GM04503 (cell line): ENCODE data around the gene SMIM45.

Experiments used
- DNase-seq: peaks from one replicate; pipeline ENCODE4 v3.0.0-alpha.2; 2012; ENCODE audit warnings: low read depth

SMIM45 gene

DNA sequence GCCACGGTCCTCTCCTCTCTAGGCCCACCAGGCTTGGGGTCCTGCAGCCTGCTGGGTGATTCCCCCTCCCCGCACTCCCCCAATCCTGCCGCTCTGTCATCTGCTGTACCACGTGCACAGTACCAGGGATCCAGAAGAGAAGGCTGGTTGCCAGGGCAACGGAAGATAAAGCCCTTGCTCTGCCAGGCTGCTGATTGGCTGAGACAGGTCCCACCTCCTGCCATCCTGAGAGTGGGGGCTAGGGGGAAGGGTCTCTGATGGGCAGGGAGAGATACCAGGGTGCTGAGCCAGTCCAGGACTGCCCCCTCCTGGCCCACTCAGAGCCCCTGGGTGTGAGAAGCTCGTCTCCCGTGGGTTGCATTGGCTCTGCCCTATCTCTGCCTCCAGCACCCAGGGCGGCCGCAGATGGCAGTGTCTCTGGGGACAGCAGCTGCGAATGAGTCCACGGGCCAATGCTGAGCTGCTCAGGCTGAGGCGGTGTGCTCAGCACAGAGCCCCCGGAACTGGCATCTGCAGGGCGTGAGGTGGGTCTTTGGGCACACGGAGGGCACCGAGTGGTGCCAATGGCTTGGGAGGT, at the start of gene SMIM45:
Gene SMIM45, plus strand, starts transcription at position 253 of the 577 bp plus-strand sequence.
- no peak for DNase-seq

DNA sequence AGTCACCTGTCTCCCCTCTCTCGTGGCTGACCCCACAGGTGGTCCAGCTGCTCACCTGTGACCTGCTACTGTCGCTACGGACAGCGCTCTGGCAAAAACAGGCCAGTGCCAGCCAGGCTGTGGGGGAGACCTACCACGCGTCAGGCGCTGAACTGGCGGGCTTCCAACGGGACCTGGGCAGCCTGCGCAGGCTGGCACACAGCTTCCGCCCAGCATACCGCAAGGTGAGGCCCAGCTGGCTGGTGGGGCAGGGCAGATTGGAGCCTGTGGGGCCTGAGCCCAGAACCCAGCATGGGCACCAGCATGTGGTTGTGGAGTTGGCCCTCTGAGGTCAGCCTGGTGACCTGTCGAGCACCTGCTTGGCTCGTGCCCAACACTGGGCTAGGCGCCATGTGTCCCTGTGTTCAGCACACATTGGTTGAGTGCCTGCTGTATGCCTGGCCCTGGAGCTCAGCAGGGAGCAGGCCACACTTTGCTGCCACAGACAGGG, 49.0 kb upstream of the SMIM45 start:
- DNase-seq: no peak

DNA sequence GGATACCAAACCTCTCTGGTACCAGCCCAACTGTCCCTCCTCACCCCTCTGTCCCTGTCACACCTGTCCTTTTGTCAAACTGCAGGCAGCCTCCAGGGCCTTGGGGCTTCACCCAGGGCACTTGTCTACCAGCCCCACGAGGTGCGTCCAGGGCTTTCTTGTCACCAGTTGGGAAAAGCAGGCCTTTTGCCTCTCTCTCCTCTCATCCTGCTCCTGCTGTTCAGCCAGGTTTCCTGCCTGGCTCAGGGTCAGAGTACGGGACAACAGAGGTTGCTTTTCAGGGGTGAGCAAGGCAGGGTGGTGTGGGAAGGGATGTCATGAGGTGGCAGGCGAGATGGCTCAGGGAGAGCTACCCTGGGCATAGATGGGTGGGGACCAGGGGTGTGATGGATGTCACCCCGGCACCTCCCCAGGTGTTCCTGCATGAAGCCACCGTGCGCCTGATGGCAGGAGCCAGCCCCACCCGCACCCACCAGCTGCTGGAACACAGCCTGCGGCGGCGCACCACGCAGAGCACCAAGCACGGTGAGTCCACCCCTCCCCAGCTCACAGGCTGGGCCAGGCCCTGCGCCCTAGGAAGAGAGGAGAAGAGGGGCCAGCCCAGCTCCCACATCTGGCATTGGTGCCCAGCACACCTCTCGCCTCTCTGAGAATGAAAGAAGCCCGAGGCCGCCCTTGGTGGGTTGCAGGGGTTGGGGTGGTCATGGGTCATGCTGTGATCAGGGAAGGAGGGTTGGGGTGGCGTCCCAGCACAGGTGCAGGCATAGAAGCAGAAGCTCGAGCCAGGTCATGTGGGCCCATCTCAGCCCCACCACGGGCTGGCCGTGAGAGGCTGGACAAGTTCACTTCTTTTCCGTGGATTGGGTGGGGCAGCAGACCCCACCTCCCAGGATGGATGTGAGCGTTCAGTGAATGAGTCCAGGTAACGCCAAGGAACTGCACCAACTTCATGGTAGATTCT, 47.2 kb upstream of the SMIM45 start:
- no peak for DNase-seq

DNA sequence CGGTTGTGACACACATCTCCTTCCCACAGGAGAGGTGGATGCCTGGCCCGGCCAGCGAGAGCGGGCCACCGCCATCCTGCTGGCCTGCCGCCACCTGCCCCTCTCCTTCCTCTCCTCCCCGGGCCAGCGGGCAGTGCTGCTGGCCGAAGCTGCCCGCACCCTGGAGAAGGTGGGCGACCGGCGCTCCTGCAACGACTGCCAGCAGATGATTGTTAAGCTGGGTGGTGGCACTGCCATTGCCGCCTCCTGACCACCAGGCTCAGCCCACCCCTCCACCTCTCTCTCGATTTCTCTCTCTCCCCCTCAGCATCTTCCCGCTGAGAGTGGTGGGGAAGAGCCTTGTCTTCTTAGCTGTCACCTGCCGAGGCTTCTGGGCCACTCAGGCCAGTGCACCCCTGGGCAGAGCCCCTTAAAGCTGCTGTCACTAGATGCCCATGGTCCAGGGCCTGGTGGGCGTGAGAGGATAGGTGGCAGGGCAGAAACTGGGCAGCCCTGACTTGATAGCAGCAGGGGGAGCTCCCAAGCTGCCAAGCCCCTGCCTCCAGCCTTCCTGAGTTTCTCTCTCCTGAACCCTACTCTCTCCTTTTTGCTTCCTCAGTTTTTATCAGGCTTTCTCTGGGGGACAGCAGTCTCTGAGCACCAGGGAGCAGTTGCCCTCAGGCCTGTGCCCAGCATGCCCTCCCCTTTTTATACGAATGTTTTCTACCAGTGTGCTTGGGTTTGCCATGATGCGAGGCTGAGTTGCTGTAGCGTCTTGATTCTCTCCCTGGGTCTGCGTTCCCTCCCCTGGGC, 46.3 kb upstream of the SMIM45 start:
- DNase-seq: no peak

DNA sequence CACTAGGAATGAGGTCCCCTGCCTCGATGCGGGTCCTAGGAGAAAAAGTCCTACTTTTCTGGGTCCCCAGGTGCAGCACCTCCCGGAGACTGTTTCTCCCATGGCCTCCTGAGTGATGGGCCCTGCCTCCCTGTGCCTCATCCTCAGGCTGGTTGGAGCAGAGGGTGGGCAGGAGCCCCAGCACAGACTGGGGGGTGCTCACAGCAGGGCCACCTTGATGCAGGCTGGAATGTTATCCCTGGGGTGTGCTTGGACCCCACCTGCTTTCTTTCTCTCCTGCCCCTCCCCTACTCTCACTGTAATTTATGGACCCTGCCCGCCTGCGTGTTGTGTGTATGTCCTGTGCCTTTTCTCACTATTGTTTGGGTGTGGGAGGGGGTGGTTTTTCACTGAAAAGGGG, 45.1 kb upstream of the SMIM45 start:
- DNase-seq: no peak

DNA sequence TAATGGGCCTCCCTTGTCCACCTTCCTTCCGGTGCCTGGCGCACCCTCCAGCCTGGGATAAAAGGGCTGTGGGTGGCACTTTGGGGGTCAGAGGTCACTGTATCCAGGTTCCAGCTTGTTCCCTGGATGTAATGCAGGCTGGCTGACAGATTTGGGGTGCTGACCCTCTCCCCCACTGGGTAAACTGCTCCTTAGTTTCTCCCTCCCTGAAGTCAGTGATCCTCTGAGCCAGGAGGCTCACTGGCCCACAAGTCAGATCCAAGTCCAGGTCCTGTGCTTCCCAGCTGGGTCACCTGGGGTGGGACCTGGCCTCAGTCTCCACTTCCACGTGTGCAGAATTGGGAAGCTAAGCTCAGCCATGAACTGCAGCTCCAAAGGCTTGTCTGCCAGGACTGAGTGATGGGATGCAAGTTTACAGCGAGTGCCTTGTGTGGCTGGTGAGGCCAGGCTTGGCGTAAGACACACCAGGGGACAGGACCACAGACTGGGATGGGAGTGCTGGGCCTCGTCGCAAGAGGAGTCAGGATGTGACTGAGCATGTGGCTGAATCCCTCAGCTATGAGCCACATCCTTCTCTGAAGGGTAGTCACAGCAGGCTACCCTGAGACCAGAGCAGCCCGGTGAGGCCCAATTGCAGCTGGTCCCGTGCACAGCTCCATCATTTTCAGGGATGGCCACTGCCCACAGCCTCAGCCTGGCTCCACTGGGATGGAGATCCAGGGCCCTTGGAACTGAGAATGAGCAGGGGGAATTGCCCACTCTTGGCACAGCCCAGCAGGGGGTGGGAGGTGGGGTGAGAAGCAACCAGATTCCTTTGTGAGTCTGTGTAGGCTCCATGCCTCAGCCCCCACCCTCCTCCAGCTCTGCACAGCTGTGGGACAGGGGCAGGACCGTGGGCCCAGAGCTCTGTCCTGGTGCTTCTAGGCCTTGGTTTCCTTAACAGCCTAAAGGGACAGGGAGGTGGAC, 44.2 kb upstream of the SMIM45 start:
- DNase-seq: no peak

DNA sequence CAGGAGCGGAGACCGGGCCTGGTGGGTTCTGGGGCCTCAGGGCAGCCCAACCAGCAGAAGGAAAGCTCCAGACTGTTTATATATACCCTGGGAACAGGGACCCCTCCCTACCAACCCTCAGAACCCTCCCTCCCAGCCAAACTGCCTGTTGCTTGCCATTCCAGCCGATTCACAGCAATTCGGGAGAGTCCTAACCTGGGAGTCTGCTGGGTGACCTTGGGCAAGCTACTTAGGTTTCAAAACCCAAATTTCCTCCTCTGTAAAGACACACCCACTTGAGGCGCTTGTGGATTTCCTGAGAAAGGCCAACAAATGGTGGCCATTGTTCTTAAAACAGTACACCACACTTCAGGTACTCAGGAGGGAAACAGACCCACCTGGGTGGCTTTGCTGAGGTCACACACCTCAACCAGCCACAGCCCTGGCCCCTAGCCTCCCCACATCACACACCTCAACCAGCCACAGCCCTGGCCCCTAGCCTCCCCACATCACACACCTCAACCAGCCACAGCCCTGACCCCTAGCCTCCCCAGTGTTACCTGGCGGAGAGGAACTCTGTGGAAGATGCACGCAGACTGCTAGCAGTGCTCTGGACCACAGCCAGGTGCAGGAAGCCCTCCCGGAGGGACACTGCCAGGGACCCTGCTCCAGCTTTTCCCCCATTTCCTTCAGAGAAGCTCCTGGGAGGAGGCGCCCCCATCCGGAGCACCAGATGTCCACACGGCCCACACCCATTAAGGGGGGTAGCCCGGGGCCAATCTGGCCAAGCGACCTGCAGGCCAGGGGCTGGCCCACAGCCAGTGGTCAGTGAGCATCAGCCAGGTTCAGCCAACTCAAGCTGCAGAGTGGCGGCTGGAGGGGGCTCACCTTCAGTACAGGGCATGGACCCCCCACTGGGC, 43.3 kb upstream of the SMIM45 start:
- DNase-seq: no peak

DNA sequence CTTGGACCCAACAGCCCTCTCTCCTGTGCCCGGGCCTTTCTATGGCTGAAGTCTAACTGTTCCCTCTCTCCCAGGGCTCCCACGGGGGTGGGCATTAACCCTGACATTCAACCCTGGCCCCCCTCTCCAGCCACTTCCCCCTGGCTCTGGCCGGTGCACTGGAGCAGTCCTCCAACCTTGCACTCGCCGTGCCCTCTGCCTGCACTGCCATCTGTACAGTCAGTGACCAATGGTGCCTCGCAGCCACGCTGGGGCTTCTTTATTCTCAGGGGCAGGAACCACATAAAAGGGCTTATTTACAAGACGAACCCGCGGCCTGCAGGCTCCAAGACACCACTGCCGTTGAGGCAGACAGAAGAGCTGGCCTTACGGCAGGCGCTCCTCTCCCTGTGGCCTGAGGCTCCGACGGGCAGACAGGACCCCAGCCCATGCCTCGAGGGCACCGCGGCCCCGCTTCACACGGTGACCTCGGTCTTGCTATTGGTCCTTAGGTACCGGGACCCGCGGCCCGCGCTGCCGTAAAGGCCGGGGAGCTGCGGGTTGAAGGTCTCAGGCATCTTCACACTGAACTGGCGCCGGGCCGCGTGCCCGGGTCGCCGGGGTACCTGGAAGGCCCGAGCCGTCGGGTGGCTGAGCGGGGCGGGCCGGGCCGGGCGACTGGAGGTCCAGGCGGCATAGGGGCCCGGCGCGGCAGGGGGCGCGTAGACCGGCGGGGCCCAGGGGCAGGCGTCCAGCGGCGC, 42.5 kb upstream of the SMIM45 start:
- no peak for DNase-seq

DNA sequence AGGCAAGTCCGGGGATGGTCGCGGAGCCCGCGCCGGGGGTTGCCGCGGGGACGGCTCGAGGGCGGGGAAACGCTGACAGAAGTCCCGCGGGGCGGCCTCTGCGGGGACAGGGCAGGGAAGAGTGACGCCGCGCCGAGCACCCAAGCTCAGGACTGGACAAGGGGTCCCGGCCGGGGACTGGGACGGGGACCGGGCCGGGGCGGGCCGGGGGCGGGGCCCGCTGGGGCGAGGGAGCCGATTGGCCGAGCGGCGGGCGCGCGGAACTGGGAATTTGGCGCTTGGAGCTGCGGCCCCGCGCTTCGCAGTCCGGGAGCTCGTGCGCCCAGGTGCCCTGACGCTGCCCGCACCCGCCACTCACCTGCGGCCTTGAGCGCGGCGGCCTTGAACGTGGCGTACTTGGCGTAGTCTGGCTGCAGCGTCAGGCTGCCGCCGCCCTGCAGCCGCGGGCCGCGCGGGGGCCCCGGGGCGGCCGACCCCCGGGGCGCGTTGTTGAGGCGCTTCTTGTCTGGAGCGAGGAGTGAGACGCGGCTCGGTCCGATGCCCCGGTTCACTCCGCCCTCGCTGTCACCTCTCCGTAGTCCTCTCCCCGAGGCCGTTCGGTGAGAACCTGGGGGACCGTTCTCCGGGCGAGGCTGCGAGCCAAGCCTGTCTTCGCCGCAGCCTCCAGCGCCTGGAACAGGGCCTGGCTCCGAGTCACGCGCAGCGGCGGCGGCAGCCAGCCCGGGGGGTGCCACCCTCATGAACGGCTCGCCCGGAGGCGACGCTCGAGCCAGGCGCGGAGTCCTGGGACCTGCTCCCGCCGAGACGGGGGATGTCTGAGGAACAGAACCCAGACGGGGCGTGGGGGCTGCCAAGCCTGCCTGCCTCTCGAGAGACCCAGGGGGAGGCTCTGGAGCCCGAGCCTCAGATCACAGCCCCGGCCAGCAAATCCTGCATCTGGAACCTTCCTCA, 41.6 kb upstream of the SMIM45 start:
- DNase-seq: no peak

DNA sequence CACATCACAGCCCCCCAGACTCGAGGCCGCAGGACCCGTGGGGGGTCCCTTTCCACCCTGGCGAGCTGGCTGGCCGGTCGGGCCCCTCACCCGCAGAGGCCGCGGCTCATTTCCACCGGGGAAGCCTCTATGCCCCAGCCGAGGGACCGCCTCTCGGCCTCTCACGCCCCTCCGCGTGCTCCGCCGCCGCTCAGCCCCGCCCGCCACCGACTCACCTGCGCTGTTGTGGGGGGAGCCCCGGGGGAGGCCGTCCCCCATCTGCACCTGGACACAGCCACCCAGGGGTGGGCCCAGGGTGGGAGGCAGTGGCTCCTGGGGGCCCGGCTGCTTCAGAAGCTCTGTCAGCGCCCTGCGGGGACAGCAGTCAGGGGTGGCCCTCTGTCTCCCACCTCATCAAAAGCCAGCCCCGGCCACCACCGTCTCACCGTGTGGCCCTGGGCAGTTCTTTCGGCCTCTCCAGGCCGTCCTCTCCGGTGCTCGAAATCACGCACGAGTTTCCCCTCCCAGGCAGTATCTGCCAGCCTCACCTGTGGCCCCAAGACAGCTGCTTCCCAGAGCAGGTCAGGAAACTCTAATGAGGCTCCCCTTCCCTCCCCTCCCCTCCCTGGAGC, 40.8 kb upstream of the SMIM45 start:
- DNase-seq: no peak

DNA sequence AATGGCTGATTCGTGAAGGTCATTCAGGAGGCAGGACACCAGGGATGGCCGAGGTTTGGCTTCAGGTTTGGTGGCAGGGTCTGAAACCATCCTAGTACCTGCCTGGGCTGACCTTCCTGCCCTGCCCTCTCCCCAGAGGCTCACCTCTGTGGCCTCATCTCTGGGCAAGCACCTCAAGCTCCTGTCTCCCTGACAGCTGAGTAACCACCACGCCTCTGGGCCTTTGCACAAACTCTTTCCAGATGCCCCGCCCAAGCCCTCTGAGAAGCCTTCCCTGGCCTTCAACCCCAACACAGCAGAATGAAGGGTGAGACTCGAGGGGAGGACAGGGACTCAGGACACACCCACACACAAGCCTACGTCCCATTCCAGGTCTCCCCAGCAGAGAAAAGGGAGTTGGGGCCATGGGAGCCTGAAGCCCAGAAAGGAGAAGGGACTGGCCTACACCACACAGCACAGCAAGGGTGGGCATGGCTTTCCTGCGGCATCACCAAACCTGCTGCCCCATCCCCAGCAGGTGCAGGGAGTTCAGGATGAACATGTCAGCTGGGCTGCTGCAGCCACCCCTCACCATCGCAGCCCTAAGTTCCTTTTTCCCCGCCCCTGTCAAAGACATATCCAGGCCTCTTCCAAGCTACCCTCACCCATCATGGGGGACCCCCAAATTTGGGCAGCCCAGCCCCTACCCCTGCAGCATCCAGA, 39.5 kb upstream of the SMIM45 start:
- no peak for DNase-seq

DNA sequence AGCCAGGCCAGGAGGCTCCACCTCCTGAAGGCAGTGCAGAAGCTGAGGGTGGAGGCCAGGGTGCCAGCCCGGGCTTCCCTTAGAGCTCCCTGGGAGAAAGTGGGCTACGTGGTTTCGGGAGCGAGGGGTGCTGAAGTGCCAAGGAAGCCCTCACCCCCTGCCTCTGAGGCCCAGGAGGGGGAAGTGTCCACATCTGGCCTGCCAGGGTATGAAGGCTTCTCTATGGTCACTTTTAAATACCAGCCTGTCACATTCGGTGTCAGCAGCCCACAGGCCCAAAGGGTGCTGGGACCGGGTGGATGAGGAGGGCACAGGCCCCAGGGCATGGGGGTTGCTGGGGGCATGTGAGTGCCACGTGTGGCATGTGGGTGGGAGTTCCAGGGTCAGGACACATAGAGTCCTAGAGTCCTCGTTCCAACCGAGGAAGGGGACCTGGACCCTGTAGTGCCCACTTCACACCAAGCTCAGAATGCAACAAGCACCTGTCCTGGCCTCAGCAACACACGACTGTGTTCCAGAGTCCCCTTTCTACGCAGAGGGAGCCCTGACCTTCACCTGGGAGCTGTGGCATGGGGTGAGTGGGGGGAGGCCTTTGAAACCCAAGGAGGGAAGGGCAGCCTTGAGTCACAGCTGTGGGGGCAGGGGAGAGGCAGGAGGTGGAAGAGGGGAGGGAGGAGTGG, 38.8 kb upstream of the SMIM45 start:
- no peak for DNase-seq

DNA sequence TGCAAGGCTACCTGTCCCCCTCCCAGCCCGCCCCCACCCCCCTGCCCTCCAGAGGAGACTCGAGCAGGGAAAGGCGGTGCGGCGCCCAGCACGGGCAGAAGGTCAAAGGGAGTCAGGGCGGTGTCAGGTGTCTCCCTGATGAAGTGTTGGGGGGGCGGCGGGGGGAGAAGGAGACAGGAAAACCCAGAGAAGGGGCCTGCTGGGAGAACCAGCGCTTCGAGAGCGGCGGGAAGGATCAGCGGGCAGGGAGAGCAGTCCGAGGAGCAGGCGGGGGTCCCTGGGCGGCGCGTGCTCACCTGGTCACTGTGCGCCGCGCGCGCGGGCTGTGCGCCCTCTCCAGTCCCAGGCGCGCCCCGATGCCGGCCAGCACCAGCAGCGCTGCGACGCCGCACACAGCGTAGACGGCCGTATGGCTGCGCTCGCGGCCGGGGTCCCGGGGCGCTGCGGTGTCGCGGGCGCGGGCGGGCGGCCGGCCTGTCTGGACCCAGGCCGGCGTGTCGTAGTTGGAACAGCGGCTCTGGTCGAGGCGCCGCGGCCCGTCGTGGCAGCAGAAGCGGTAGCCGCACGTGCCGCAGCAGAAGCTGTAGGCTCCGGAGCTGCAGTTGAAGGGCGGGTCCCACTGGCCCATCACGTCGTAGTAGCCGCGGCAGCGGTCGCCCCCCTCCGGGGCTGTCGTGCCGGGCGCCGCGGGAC, 38.0 kb upstream of the SMIM45 start:
- DNase-seq: no peak

DNA sequence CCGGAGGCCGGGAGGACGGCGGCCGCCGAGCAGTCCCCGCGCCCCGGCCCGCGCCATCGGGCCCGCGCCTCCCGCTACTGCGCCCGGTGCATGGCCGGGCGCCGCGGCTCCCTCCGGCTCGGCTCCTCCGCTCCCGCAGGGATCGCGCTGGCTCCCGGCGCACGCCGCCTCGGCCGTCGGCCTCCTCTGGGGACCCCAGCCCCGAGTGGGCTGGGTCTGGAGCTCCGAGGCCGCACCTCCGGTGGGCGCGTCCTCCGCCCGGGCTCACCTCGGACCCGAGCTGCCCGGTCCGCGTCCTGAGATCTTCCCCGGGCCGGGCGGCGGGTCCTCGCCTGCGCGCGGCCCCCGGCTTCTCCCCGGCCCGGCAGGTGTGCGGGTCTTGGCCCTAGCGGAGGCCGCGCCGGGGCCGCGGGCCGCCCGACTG, 37.3 kb upstream of the SMIM45 start:
- DNase-seq: no peak

DNA sequence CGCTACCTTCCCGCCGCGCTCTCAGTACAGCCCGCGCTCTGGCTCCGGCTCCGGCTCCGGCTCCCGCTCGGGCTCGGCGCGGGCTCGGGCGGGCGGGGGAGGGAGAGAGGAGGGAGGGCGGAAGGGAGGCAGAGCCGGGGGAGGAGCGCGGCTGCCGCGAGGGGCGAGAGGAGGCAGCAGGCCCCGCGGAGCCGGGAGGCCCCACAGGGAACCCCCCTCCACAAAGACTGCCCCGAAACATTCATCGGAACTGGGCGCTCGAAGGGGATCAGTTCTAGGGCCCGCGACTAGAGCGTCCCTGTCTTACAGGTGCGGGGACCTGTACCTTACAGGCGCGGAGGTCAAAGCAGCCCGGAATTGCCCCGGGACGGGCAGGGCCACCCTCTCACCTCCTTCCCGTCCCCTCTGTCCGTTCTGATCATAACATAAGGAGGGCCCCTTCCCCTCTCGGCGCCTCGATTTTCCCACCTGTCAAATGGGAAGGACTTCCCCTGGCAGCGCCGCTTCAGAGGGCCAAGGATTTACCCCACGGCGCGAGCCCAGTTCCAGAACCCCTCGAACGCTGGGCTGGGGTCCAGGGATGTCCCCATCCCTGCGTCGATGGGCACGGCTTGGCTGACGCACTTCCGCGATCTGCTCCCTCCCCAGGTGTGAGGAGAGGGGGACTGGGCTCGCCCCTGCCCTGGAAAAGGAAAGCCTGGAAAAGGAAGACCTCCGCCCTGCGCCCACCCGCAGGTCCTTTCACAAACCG, 36.7 kb upstream of the SMIM45 start, which contains the start of gene SHISA8:
Gene SHISA8, minus strand, starts transcription at position 40 of the 751 bp plus-strand sequence. CDS start 407 bp downstream, outside the sequence.
- DNase-seq: no peak
